A549 (cell line): ENCODE data around the gene GYS2.

Source experiments
- CTCF ChIP-seq: fragments of >200 bp; sonication (Bioruptor Twin); formaldehyde crosslinking; IDR thresholded peaks from 3 replicates; pipeline ENCODE4 v1.5.1; 2016
- E2F6 ChIP-seq: IDR thresholded peaks from 2 replicates; pipeline ENCODE4 v1.6.1; 2012; ENCODE audit warnings: low read depth, borderline replicate concordance
- POLR2A ChIP-seq: IDR thresholded peaks from 2 replicates; pipeline ENCODE4 v1.6.1; 2012; ENCODE audit warnings: mild to moderate bottlenecking, low read length
- REST ChIP-seq: fragments of 200-600 bp; sonication (generic); IDR thresholded peaks from 2 replicates; pipeline ENCODE4 v1.6.1; 2016; ENCODE audit warnings: antibody characterized with exemption, mild to moderate bottlenecking, moderate library complexity

GRCh38 chr12:21546716-21547115 is 57.9 kb downstream of the GYS2 start:
- TF ChIP-seq REST = no peak
- no peak for TF ChIP-seq CTCF
- no peak for TF ChIP-seq E2F6
- TF ChIP-seq POLR2A = no peak
